Measurements from ENCODE around the gene ALG12. TPM values are rescaled to one million over a fixed set of nuclear protein-coding genes. Genes with fewer than 3 reads are reported as not detected.

The ALG12 gene
- total and polyA plus RNA-seq, 2 of the 4 experiments (the other 2 are of a cell fraction) = 7.2 to 10.9 TPM

- CTCF ChIA-PET = no interaction called here
- Histone ChIP-seq H3K79me1 (ENCODE audit: low read depth in 1 of 2, low read length in 2 of 2) (peaks cover 26 to 36% of the 10 kb centered on the region in 2 experiments), H3K4ac (ENCODE audit: low read depth, low read length) (no peak overlapping the region), H3K27ac (ENCODE audit: insufficient read depth, low read length) (no peak overlapping the region), H3K9me1 (ENCODE audit: insufficient read depth, low read length) (peaks cover 4% of the 10 kb centered on the region; the same call in 1 of the 2 replicates), H2BK15ac (ENCODE audit: low read depth, low read length) (no peak overlapping the region), H4K5ac (ENCODE audit: low read depth, low read length) (no peak overlapping the region), H4K20me1 (ENCODE audit: insufficient read depth, low read length) (no peaks in the 10 kb centered on the region; the same call in 1 of the 2 replicates), H3K4me2 (ENCODE audit: low read depth, low read length) (no peak overlapping the region), H3K27me3 (ENCODE audit: control insufficient read depth, insufficient read depth, low read length) (no peaks in the 10 kb centered on the region), H2AK5ac (ENCODE audit: low read depth, low read length) (no peak overlapping the region), H3K18ac (ENCODE audit: low read depth, low read length) (no peak overlapping the region), H4K91ac (ENCODE audit: insufficient read depth, low read depth, low read length) (no peak overlapping the region), H3K9me3 (ENCODE audit: control insufficient read depth, insufficient read depth, low read length) (no peaks in the 10 kb centered on the region), H2BK20ac (ENCODE audit: low read depth, low read length) (no peak overlapping the region), H3K36me3 (ENCODE audit: control insufficient read depth, insufficient read depth, low read length) (peaks cover 23% of the 10 kb centered on the region), H3K23ac (ENCODE audit: low read depth, low read length) (no peak overlapping the region), H2BK5ac (ENCODE audit: low read depth, low read length, poor library complexity, severe bottlenecking) (no peak overlapping the region), H2AFZ (replicated peaks; ENCODE audit: low read length, poor library complexity) (no peak overlapping the region), H3K4me3 (ENCODE audit: insufficient read depth, low read depth, low read length) (no peak overlapping the region), H3K14ac (replicated peaks; ENCODE audit: low read depth, low read length) (no peak overlapping the region), H3K4me1 (ENCODE audit: control insufficient read depth, insufficient read depth, low read length) (peaks cover 18% of the 10 kb centered on the region), H3K56ac (ENCODE audit: extremely low read depth, insufficient read depth, low read length) (no peak overlapping the region), H4K8ac (ENCODE audit: low read depth in 2 of 2, low read length in 2 of 2) (no peak overlapping the region), H3K9ac (ENCODE audit: low read depth, low read length) (no peak overlapping the region), H2BK120ac (ENCODE audit: low read depth, low read length) (no peak overlapping the region), H2AK9ac (replicated peaks; ENCODE audit: low read depth, low read length, poor library complexity) (no peak overlapping the region)
- 90% methylated on average over 26 of the region's 35 CpGs; no CpG with 5 or more reads in 1 of the 2 experiments for WGBS, 2 experiments (ENCODE audit: extremely low coverage in 2 of 2, insufficient read length in 1 of 2)
- no TSS peak for BruUV-seq (replicated peaks)
- dilution Hi-C loops (cut with HindIII; ENCODE audit: low sequenced_read_pairs, unreplicated experiment) = no loop called here
- DNase-seq (no peak), ATAC-seq (ENCODE audit: low read depth) (no peak)
- in situ Hi-C loops (cut with MboI; ENCODE audit: low sequenced_read_pairs) = loop anchor here (25.0 kb wide), 1 partner anchor 109 kb away; no protein-coding TSS in a partner anchor
- no peak for TF ChIP-seq NFE2L2 (IDR thresholded peaks at IDR 0.05; ENCODE audit: low read depth, low read length)
- no peak for TF ChIP-seq MAFK (IDR thresholded peaks at IDR 0.05; ENCODE audit: low read depth, low read length)
- TF ChIP-seq CEBPB (IDR thresholded peaks at IDR 0.05; ENCODE audit: low read depth, low read length) = no peak
- TF ChIP-seq SMC3 (IDR thresholded peaks at IDR 0.05; ENCODE audit: low read depth, low read length) = no peak
- TF ChIP-seq MXI1 (IDR thresholded peaks at IDR 0.05; ENCODE audit: borderline replicate concordance, low read depth, low read length) = no peak
- no peak for TF ChIP-seq ELK1 (IDR thresholded peaks at IDR 0.05; ENCODE audit: borderline replicate concordance, low read depth, low read length)
- TF ChIP-seq, protein P1, sequence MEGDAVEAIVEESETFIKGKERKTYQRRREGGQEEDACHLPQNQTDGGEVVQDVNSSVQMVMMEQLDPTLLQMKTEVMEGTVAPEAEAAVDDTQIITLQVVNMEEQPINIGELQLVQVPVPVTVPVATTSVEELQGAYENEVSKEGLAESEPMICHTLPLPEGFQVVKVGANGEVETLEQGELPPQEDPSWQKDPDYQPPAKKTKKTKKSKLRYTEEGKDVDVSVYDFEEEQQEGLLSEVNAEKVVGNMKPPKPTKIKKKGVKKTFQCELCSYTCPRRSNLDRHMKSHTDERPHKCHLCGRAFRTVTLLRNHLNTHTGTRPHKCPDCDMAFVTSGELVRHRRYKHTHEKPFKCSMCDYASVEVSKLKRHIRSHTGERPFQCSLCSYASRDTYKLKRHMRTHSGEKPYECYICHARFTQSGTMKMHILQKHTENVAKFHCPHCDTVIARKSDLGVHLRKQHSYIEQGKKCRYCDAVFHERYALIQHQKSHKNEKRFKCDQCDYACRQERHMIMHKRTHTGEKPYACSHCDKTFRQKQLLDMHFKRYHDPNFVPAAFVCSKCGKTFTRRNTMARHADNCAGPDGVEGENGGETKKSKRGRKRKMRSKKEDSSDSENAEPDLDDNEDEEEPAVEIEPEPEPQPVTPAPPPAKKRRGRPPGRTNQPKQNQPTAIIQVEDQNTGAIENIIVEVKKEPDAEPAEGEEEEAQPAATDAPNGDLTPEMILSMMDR (conservative IDR thresholded peaks at IDR 0.05; ENCODE audit: low read depth, low read length) = no peak
- no peak for TF ChIP-seq MAZ (IDR thresholded peaks at IDR 0.05; ENCODE audit: borderline replicate concordance, low read depth, low read length)
- TF ChIP-seq RFX5 (IDR thresholded peaks at IDR 0.05; ENCODE audit: low read depth, low read length) = no peak
- TF ChIP-seq BHLHE40 (IDR thresholded peaks at IDR 0.05; ENCODE audit: low read depth, low read length) = no peak
- TF ChIP-seq RAD21 (IDR thresholded peaks at IDR 0.05; ENCODE audit: low read length) = no peak
- no peak for TF ChIP-seq USF2 (IDR thresholded peaks at IDR 0.05; ENCODE audit: low read depth, low read length)
- TF ChIP-seq RCOR1 (IDR thresholded peaks at IDR 0.05; ENCODE audit: insufficient replicate concordance, low read length) = no peak
- POLR2A ChIA-PET (ENCODE audit: unreplicated experiment) = interaction anchor here (0.6 kb wide), 1 partner anchor 138 kb away, joined by 6 read pairs; no protein-coding TSS in a partner anchor
- intact Hi-C loops (cut with micrococcal nuclease) = no loop called here
These were observed 3.5 kb upstream of the ALG12 start for GRCh38 chr22:49921508-49922278.

Measured in IMR-90 (cell line).